ENCODE results near the gene IBA57. TPM values are rescaled to one million over a fixed set of nuclear protein-coding genes. Genes with fewer than 3 reads are reported as not detected.

IBA57 gene
- polyA plus RNA-seq (2014; cell fraction: cytosol; rRNA removed), result 4.7 and 4.8 TPM in 2 replicates
- polyA plus RNA-seq (2014; cell fraction: nucleus; rRNA removed), result 2.9 and 5.6 TPM in 2 replicates

GRCh38 chr1:228165372-228166169 is at the start of gene IBA57:
Gene IBA57, plus strand, starts transcription at chr1:228165804. Its CDS starts 13 bp downstream, at chr1:228165817.
- peak; percentile 96 for DNase-seq (ENCODE audit: low spot score)

- no peak for DNase-seq (ENCODE audit: low spot score)
Observed at GRCh38 chr1:228117335-228117734, 48.3 kb upstream of the IBA57 start.

- DNase-seq (ENCODE audit: low spot score), result no peak
Observed at GRCh38 chr1:228118040-228118439, 47.6 kb upstream of the IBA57 start.

GRCh38 chr1:228120351-228120750 is 45.3 kb upstream of the IBA57 start:
- DNase-seq (ENCODE audit: low spot score), result no peak

DNA sequence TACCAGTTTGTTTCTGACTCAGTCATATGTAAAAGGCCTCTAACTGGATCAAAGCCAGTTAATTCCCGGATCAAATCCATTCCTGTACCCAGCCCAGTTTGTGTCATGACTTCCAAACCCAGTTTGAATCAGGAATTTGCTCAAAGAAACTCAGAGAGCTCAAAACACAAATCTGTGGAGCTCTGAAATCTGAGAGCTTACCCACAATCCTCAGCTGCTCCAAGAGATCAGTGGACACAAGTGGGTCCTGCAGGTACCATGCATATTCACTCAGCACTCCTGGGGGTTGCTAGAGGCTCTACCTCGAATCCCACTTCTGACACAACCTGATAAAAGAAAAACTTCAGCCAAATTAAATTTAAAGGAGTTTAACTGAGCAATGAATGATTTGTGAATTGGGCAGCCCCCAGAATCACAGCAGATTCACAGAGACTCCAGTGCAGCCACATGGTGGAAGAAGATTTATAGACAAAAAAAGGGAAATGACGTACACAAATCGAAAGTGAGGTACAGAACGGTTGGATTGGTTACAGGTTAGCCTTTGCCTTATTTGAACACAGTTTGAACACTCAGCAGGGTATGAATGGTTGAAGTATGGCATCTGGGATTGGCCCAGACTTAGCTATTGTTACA is 44.6 kb upstream of the IBA57 start:
- DNase-seq (ENCODE audit: low spot score), result no peak

- no peak for DNase-seq (ENCODE audit: low spot score)
Observed at GRCh38 chr1:228122921-228123441, 42.6 kb upstream of the IBA57 start.

DNA sequence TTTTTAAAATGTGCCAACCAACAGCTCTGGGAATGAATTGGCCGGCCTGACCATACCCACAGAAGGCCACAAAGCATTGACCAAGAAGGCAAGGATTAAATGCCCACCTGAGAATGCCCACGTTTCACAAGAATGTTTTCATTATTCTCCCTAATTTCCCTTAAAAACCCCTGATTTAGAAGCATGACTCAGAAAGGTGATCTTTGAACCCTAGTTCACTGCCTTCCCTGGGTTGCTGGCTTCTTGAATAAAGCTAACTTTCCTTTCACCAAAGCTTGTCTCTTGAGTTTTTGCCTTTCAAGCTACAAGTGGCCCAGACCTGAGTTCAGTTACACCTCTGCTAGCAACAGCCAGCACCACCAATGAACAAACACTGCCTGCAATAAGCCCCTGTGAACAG is 42.1 kb upstream of the IBA57 start:
- no peak for DNase-seq (ENCODE audit: low spot score)

GRCh38 chr1:228125185-228125584 is 40.4 kb upstream of the IBA57 start:
- DNase-seq (ENCODE audit: low spot score), result no peak

DNA sequence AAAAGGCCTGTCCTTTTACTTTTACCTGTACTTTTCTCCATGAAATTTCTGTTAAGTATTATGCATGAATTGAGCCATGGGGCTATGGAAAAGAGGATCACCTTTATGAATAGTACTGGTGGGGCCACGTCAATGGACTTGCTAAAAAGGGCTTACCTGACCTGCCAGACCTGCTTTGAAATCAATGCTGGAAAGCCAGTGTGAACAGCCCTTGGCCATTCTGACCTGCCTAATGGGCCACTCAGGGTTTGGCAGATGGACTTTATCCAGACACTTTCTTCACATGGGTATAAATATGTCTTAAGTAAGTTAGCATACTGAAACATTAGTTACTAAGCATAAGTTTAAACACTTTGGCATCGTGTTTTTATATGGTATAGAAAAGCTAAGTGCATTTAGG is 33.8 kb upstream of the IBA57 start:
- DNase-seq (ENCODE audit: low spot score), result no peak

GRCh38 chr1:228134591-228134990 is 31.0 kb upstream of the IBA57 start:
- no peak for DNase-seq (ENCODE audit: low spot score)

DNA sequence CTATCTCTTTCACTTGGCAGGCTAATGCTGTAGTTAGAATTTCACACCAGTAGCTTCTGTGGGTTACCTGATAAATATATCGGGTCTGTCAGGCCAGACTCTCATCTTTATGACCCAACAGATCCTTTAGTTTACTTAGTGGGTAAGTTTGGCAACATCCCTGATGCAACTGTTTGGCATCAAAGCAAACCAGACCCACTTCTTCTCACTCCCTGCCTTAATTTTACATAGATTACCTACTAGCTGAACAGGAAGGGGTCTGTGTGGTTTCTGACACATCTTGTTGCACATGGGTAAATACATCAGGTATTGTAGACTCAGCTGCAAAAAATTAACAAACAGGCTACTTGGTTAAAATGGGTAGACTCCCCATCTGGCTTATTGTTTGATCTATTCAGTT is 28.7 kb upstream of the IBA57 start:
- no peak for DNase-seq (ENCODE audit: low spot score)

DNA sequence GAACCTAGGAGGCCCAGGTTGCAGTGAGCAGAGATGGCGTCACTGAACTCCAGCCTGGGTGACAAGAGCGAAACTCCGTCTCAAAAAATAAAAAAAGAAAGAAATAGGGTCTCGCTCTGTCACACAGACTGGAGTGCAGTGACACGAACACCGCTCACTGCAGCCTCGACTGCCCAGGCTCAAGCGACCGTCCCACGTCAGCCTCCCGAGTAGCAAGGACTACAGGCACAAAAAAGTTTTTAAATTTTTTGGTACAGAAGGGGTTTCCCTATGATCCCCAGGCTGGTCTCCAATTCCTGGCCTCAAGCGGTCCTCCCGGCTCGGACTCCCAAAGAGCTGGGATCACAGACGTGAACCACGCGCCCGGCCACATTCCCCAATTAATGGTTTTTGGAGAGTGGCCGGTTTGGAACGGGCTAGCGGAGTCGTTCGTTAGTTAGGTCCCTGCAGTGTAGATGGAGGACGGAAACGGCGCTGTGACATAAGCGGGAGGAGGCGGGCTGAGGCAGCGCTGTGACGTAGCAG is 26.1 kb upstream of the IBA57 start:
- DNase-seq (ENCODE audit: low spot score), result no peak

DNA sequence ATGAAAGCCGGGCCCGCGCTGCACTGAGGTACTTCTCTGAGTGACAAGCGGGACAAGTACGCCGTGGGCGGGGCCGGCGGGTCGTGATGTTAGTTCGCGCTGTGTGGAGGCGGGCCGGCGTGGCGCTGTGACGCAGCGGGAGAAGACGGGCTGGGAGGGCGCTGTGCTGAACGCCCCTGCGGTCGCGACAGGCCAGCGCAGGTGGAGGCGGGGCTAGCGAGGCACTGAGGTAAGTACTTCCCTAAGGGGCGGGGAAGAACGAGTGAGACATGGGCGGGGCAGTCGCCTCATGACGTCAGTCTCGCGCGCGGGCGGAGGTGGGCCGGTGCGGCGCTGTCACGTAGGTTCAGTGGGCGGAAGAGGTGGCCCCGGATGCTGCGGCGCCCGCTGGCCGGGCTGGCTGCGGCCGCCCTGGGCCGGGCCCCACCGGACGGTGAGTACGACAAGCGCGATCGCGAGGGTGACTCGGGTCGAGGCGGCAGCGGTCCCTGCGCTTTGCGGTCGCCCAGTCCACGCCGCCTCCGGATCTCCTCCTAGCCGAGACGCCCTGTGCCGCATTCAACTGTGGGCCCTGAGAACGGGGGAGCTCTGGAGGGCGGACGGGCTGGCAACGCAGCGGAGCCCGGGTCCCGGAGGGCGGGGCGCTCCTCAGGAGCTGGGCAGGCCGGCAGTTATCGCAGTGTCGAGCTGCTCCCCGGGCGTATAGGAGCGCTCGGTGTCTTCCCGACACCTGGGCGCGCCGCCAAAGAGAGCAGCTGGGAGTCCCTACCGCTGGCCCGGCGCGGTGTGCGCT is 25.5 kb upstream of the IBA57 start, which contains the start of gene GUK1:
Gene GUK1, plus strand, starts transcription at position 349 of the 793 bp plus-strand sequence. Its CDS starts 24 bp downstream, at position 373.
- peak; percentile 99 for DNase-seq (ENCODE audit: low spot score)

DNA sequence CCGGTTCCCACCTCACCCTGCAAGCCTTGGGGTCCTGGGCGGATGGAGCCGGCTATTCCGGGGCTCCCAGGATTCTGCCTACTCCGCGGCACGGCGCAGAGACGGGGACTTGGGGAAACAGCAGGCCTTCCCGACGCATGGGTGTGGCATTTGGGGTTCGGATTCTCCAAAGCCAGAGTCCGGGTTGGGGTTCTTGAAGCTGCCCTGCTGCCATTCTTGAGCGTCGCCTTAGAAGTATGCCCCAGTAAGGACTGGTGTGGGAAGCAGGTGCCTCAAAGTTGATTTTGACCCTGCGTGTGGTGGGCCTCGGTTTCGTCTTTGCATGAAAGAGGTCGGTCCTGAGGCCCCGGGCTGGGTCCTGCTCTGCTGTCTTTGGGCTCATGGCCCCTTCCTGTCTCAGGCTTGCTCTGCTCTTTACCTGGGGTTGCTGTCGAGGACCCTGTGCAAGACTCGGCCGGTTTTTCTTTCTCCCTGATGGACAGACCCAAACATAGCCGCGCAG is 24.8 kb upstream of the IBA57 start:
- no peak for DNase-seq (ENCODE audit: low spot score)

- no peak for DNase-seq (ENCODE audit: low spot score)
Observed at GRCh38 chr1:228141226-228142044, 24.2 kb upstream of the IBA57 start.

DNA sequence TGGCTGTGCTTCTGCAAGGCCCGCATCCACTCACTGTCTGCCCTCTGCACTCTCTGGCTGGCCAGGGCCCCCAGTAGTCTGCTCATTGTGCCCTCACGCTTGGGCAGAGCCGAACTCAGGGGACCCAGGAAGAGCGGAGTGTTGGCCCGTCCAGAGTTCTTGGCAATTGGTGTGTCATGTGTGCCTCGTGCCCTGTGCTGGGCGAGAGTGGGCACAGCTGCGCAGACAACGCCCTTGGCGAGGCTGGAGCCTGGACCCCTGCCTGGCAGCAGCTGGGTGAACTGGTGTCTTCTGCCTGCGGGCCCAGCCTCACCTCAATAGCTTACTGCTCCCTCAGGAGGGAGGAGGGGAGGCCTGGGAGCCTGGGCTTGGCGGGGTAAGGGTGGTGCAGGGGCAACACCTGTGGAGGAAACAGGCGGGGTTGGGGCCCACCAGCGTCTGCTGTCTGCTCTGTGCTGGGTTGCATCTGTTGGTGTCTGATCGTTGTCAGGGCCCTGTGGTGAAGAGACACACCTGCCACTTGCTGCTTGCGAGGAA is 23.4 kb upstream of the IBA57 start:
- no peak for DNase-seq (ENCODE audit: low spot score)

DNA sequence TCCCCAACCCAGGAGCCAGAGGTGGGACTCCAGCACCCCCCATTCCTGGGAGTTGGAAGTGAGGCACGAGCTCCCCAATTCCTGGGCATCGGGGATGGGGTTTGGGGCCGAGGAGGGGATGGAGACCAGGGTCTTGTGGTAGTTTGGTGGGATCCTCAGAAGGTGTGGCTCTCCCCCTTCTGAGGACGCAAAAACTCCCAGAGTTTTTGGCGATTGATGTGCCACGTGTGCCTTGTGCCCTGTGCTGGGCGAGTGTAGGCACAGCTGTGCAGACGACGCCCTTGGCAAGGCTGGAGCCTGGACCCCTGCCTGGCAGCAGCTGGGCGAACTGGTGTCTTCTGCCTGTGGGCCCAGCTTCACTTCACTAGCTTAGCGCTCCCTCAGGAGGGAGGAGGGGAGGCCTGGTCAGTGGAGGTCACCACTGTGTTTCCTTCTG is 22.9 kb upstream of the IBA57 start:
- no peak for DNase-seq (ENCODE audit: low spot score)

GRCh38 chr1:228143480-228144192 is 22.0 kb upstream of the IBA57 start:
- no peak for DNase-seq (ENCODE audit: low spot score)

- no peak for DNase-seq (ENCODE audit: low spot score)
Observed at GRCh38 chr1:228144193-228144992, 21.2 kb upstream of the IBA57 start.

Measured in SK-N-DZ (cell line).